CD4-positive, alpha-beta T cell (primary cell): ENCODE results near the gene PRMT7. TPM values are rescaled to one million over a fixed set of nuclear protein-coding genes. Genes with fewer than 3 reads are reported as not detected.
A peak's percentile ranks its signal among the peaks of the same experiment; 100 is the strongest.

Source experiments
- ATAC-seq: fragments of 200-7000 bp; cut with Tn5 transposase; one replicate; pipeline ENCODE4 v1.10.0; 2022; ENCODE audit warnings: mild to moderate bottlenecking; ENCODE audit not compliant: poor library complexity
- CTCF ChIA-PET: fragments of 350-600 bp; sonication (Branson Sonifier 250); formaldehyde crosslinking; loops from one replicate; lab custom pipeline; 2021; ENCODE audit warnings: antibody characterized with exemption, inconsistent platforms; lab: Charles Lee
- POLR2A ChIA-PET: fragments of 350-600 bp; sonication (Branson Sonifier 250); formaldehyde crosslinking; loops from one replicate; lab custom pipeline; 2021; ENCODE audit warnings: antibody characterized with exemption, inconsistent platforms; lab: Charles Lee
- DNase-seq, 14 experiments: peaks; one replicate each; pipeline ENCODE4 v3.0.0-alpha.2; 2013 to 2020; ENCODE audit warnings: mixed read lengths in 2 of 14
- H3K27ac ChIP-seq, 2 donors: one replicate each; pipeline versions ENCODE4 v1.5.1 to v1.7.0; 2013; ENCODE audit warnings: low read length in 2 of 2, low read depth in 1 of 2, mild to moderate bottlenecking in 1 of 2
- H3K27me3 ChIP-seq, 2 experiments: 1 replicate in 1 of 2; 2 replicates in 1 of 2; pipeline versions ENCODE4 v1.6.1 to v1.7.0; 2013; ENCODE audit warnings: low read length in 2 of 2, control low read depth in 1 of 2, mild to moderate bottlenecking in 1 of 2, moderate library complexity in 1 of 2; ENCODE audit not compliant: insufficient read depth in 2 of 2, control insufficient read depth in 1 of 2
- H3K36me3 ChIP-seq: one replicate; pipeline ENCODE4 v1.6.1; 2013; ENCODE audit warnings: low read length, control low read depth; ENCODE audit not compliant: insufficient read depth
- H3K4me1 ChIP-seq: one replicate; pipeline ENCODE4 v1.6.1; 2013; ENCODE audit warnings: low read length, control low read depth; ENCODE audit not compliant: insufficient read depth
- H3K4me3 ChIP-seq: one replicate; pipeline ENCODE4 v1.5.1; 2013; ENCODE audit warnings: mild to moderate bottlenecking, low read length, moderate library complexity
- H3K9me3 ChIP-seq, 2 experiments: 1 replicate in 1 of 2; 2 replicates in 1 of 2; pipeline versions ENCODE4 v1.6.1 to v1.7.0; 2013; ENCODE audit warnings: low read length in 2 of 2, mild to moderate bottlenecking in 2 of 2, control low read depth in 1 of 2, moderate library complexity in 1 of 2; ENCODE audit not compliant: control insufficient read depth in 1 of 2, insufficient read depth in 1 of 2
- H3K27ac Mint-ChIP-seq: one replicate; pipeline ENCODE4 v1.8.0; 2020; ENCODE audit warnings: mixed read lengths
- H3K27me3 Mint-ChIP-seq: one replicate; pipeline ENCODE4 v1.8.0; 2021; ENCODE audit warnings: mixed read lengths
- H3K36me3 Mint-ChIP-seq: one replicate; pipeline ENCODE4 v1.8.0; 2021; ENCODE audit warnings: low read depth, mixed read lengths
- H3K4me1 Mint-ChIP-seq: one replicate; pipeline ENCODE4 v1.8.0; 2021; ENCODE audit warnings: low read depth, mixed read lengths
- H3K4me3 Mint-ChIP-seq: one replicate; pipeline ENCODE4 v1.8.0; 2020; ENCODE audit warnings: mild to moderate bottlenecking, mixed read lengths
- H3K9me3 Mint-ChIP-seq: one replicate; pipeline ENCODE4 v1.8.0; 2020; ENCODE audit warnings: mixed read lengths
- intact Hi-C, 2 experiments: fragments of 100-400 bp; cut with DNase I in 1 of 2; cut with micrococcal nuclease in 1 of 2; formaldehyde crosslinking; loops; one replicate each; pipeline versions ENCODE4 v1.15.1 to v1.9.0; 2023 to 2025; cut with DNase I, micrococcal nuclease
- total RNA-seq, 174 experiments: library from RNA in 2 of 174; stranded (reverse) in 2 of 174; gene quantifications; one replicate each; pipeline ENCODE4 v1.2.3 and lab custom pipeline; 2021 to 2026
- TF ChIP-seq, protein P1 (sequence below): fragments of 200-600 bp; IDR thresholded peaks from one replicate; pipeline ENCODE4 v1.8.0; 2022; ENCODE audit warnings: antibody characterized with exemption, mild to moderate bottlenecking

PRMT7 gene
- total RNA-seq, 2 experiments from 2014 or later = 46.3 to 51.0 TPM

DNA sequence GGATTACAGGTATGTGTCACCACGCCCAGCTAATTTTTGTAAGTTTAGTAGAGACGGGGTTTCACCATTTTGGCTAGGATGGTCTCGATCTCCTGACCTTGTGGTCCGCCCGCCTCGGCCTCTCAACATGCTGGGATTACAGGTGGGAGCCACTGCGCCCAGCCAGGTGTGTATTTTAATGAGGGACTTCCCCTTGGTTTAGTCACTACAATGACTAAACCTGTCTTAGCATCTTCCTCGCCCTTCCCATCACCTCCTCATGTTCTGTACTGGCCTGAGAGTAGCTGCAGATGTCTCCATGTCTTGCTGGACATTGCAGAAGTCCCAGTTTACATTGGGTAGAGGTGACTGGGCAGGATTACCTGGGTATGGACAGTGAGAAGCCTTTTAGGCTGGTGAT is 36.9 kb upstream of the PRMT7 start:
- Mint-ChIP-seq H3K9me3 (no peaks in the 10 kb centered on the region), H3K27ac (peak overlapping the region; percentile 94), H3K4me3 (peak overlapping the region; percentile 89), H3K4me1 (peaks cover 77% of the 10 kb centered on the region), H3K36me3 (peaks cover 72% of the 10 kb centered on the region), H3K27me3 (no peaks in the 10 kb centered on the region)
- intact Hi-C loops = loop anchor here in 1 of 2 experiments (2.0 kb wide), 1 partner anchor 13 kb away; no protein-coding TSS in a partner anchor
- Histone ChIP-seq H3K27ac (peak overlapping the region; percentile 71 to 74), H3K4me3 (no peak overlapping the region), H3K4me1 (peaks cover 91% of the 10 kb centered on the region), H3K27me3 (no peaks in the 10 kb centered on the region), H3K36me3 (peaks cover 35% of the 10 kb centered on the region), H3K9me3 (no peaks in the 10 kb centered on the region)
- TF ChIP-seq, protein P1, sequence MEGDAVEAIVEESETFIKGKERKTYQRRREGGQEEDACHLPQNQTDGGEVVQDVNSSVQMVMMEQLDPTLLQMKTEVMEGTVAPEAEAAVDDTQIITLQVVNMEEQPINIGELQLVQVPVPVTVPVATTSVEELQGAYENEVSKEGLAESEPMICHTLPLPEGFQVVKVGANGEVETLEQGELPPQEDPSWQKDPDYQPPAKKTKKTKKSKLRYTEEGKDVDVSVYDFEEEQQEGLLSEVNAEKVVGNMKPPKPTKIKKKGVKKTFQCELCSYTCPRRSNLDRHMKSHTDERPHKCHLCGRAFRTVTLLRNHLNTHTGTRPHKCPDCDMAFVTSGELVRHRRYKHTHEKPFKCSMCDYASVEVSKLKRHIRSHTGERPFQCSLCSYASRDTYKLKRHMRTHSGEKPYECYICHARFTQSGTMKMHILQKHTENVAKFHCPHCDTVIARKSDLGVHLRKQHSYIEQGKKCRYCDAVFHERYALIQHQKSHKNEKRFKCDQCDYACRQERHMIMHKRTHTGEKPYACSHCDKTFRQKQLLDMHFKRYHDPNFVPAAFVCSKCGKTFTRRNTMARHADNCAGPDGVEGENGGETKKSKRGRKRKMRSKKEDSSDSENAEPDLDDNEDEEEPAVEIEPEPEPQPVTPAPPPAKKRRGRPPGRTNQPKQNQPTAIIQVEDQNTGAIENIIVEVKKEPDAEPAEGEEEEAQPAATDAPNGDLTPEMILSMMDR = no peak
- ChIA-PET POLR2A (interaction anchor here (1.0 to 12.9 kb wide), 5 partner anchors 9 to 272 kb away, joined by 3 to 271 read pairs (median 31); partner anchors contain the start of genes PRMT7, SLC7A6 and SLC7A6OS), CTCF (interaction anchor here (0.8 to 5.7 kb wide), 4 partner anchors 10 to 55 kb away, joined by 3 to 41 read pairs (median 8); partner anchors contain the start of gene SLC7A6)
- DNase-seq = peak in 1 of 14 experiments; percentile 35
- no peak for ATAC-seq

DNA sequence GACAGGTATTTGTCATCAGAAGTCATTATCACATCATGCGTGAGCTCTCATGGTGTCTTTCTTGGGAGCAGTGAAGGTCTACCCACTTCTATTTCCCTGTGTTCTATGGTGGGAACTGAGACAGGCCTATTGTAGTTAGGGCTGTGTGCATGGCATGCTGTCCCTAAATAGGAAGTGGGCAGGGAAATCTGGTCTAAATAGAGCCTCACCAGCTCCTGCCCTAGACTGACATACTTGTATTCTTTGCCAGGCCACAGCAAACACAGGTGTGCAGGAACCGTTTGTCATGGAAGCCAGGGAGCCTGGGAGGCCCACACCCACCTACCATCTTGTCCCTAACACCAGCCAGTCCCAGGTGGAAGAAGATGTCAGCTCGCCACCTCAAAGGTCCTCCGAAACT is 36.4 kb upstream of the PRMT7 start:
- Histone ChIP-seq H3K9me3 (no peaks in the 10 kb centered on the region), H3K27ac (peak overlapping the region; percentile 71 to 74), H3K4me1 (peaks cover 93% of the 10 kb centered on the region), H3K36me3 (peaks cover 37% of the 10 kb centered on the region), H3K27me3 (no peaks in the 10 kb centered on the region), H3K4me3 (no peak overlapping the region)
- ChIA-PET POLR2A (interaction anchor here (1.0 to 12.9 kb wide), 5 partner anchors 10 to 37 kb away, joined by 3 to 271 read pairs (median 31); partner anchors contain the start of genes PRMT7, SLC7A6 and SLC7A6OS), CTCF (interaction anchor here (0.8 to 5.7 kb wide), 3 partner anchors 10 to 54 kb away, joined by 3 to 41 read pairs (median 11); partner anchors contain the start of gene SLC7A6)
- peak overlapping the region; percentile 89 for H3K4me3 Mint-ChIP-seq
- no peak for ATAC-seq
- peak overlapping the region; percentile 94 for H3K27ac Mint-ChIP-seq
- no peaks in the 10 kb centered on the region for H3K9me3 Mint-ChIP-seq
- peaks cover 76% of the 10 kb centered on the region for H3K4me1 Mint-ChIP-seq
- no peak for DNase-seq
- intact Hi-C loops = no loop called here
- TF ChIP-seq, protein P1 = no peak
- H3K36me3 Mint-ChIP-seq = peaks cover 71% of the 10 kb centered on the region
- H3K27me3 Mint-ChIP-seq = no peaks in the 10 kb centered on the region

DNA sequence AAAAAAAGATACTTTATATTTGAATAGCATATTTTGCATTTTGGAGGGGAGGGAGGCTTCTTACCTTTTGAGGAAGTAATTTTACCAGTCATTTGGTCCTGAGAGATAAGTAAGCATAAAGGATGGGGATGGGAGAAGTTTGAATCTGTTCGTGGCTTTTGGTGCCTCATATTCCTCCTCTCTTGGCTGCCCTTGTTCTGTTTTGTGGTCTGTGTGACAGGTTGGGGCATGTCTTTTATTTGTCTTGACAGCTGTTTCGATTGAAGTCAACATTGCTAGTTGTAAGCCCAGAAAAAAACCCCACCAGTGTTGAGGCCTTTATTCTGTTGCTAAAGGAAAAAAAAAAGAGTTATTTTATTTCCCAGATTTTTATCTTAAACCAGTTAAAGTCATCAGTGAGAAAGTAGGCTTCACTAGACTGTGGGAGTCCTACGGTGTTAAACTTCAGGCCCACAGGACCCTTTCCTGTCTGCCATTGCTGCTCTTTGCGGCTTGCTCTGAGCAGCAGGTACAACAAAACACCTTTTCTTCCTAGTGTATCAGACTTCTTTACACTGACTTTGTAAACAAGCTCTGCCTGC is 35.1 kb upstream of the PRMT7 start:
- no peaks in the 10 kb centered on the region for H3K27me3 ChIP-seq
- ATAC-seq (peak; percentile 75), DNase-seq (peak in 13 of 14 experiments; percentile 36 to 87 (median 55))
- Mint-ChIP-seq H3K27me3 (no peaks in the 10 kb centered on the region), H3K4me1 (peaks cover 73% of the 10 kb centered on the region), H3K4me3 (peak overlapping the region; percentile 66), H3K27ac (peak overlapping the region; percentile 94), H3K9me3 (no peaks in the 10 kb centered on the region), H3K36me3 (peaks cover 70% of the 10 kb centered on the region)
- H3K36me3 ChIP-seq = peaks cover 33% of the 10 kb centered on the region
- H3K27ac ChIP-seq = peak overlapping the region; percentile 71 to 74
- intact Hi-C loops = loop anchor here in 1 of 2 experiments (1.0 kb wide), 2 partner anchors 10 to 35 kb away; partner anchors contain the start of gene SLC7A6OS
- TF ChIP-seq, protein P1 = no peak
- ChIA-PET POLR2A (interaction anchor here (0.7 to 12.9 kb wide), 10 partner anchors 10 to 190 kb away, joined by 3 to 271 read pairs (median 4); partner anchors contain the start of genes NFATC3, PLA2G15, PRMT7 and SLC7A6), CTCF (interaction anchor here (1.0 to 5.7 kb wide), 7 partner anchors 10 to 53 kb away, joined by 3 to 41 read pairs (median 7); partner anchors contain the start of genes PRMT7, SLC7A6 and SLC7A6OS)
- H3K4me1 ChIP-seq = peaks cover 93% of the 10 kb centered on the region
- H3K9me3 ChIP-seq = no peaks in the 10 kb centered on the region
- peak overlapping the region; percentile 5 for H3K4me3 ChIP-seq
